ENCODE measurements around the gene CD300LG. TPM values are rescaled to one million over a fixed set of nuclear protein-coding genes. Genes with fewer than 3 reads are reported as not detected.

Gene CD300LG
- total and polyA plus RNA-seq, 2 experiments from 2014 or later: not detected

DNA sequence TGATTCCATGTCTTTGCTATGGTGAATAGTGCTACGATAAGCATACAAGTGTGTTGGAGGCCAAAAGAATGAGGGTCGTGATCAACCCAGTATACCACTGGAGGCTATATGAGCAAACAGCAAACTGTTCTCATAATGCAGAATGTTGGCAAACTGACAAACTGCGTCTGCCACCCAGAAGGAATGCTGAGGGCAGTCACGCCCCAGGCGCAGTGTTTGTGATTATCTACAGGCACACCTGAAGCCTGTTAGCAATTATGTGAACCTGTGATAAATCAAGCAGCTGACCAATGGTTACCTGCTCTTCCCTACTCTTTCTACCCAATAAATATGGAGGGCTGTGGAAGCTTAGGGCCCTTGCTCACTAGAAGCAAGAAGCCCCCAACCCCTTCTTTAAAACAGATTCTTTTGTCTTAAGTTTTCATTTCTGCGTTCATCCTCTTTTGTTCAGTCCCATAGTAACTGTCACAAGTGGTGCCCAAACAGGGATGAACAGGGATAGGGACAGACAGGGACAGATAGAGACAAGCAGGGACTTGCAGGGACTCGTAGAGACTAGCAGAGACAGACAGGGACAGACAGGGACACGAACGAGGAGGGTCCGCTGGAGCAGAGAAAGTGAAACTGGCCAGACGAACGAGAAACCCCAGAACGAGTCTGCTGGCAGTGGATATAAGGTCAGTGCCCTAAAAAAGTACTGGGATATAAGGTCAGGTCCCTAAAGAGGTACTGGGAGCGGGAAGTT is 25.1 kb downstream of the CD300LG start:
- TF ChIP-seq, protein P1, sequence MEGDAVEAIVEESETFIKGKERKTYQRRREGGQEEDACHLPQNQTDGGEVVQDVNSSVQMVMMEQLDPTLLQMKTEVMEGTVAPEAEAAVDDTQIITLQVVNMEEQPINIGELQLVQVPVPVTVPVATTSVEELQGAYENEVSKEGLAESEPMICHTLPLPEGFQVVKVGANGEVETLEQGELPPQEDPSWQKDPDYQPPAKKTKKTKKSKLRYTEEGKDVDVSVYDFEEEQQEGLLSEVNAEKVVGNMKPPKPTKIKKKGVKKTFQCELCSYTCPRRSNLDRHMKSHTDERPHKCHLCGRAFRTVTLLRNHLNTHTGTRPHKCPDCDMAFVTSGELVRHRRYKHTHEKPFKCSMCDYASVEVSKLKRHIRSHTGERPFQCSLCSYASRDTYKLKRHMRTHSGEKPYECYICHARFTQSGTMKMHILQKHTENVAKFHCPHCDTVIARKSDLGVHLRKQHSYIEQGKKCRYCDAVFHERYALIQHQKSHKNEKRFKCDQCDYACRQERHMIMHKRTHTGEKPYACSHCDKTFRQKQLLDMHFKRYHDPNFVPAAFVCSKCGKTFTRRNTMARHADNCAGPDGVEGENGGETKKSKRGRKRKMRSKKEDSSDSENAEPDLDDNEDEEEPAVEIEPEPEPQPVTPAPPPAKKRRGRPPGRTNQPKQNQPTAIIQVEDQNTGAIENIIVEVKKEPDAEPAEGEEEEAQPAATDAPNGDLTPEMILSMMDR (IDR thresholded peaks at IDR 0.05; ENCODE audit: poor library complexity): no peak
- no peak for TF ChIP-seq EZH2phosphoT487 (IDR thresholded peaks at IDR 0.05; ENCODE audit: low read depth, severe bottlenecking, unreplicated experiment)
- no peak for TF ChIP-seq EZH2 (IDR thresholded peaks at IDR 0.05; ENCODE audit: borderline replicate concordance)
- WGBS (ENCODE audit: low lambda C conversion rate, missing lambda C conversion rate): 81% methylated on average over 14 of the region's 14 CpGs
- Histone ChIP-seq H3K27ac (no peak overlapping the region), H3K9me3 (ENCODE audit: low read depth) (no peaks in the 10 kb centered on the region), H3K4me1 (ENCODE audit: insufficient read depth) (no peaks in the 10 kb centered on the region), H3K27me3 (no peaks in the 10 kb centered on the region), H3K36me3 (replicated peaks; ENCODE audit: insufficient read depth, low read depth) (no peaks in the 10 kb centered on the region), H4K20me1 (ENCODE audit: insufficient read depth, poor library complexity, severe bottlenecking) (no peaks in the 10 kb centered on the region), H3K9me2 (replicated peaks; ENCODE audit: insufficient read depth) (no peaks in the 10 kb centered on the region), H2AFZ (no peak overlapping the region), H3K79me2 (no peaks in the 10 kb centered on the region), H3K4me2 (no peak overlapping the region), H3K4me3 (no peak overlapping the region)
- DNase-seq (ENCODE audit: low spot score): no peak

DNA sequence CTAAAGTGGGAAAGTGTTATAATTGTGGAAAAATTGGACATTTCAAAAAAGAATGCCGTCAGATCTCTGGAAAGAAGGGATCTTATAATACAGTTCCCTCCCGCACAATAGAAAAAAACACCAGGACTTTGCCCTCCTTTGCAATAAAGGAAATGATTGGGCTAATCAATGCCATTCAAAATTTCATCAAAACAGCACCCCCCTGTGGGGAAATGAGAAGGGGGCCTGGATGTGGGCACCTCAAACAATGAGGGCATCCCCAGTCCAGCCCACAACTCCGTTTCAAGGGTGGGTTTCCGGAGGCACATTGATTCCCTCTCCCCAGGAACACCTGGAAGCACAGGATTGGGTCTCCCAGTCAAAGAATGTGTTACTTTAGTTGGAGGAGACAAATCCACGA is 26.1 kb downstream of the CD300LG start:
- no peaks in the 10 kb centered on the region for H3K9me3 ChIP-seq (ENCODE audit: low read depth)
- DNase-seq (ENCODE audit: low spot score): no peak
- H3K4me2 ChIP-seq: no peak overlapping the region
- no peaks in the 10 kb centered on the region for H3K4me1 ChIP-seq (ENCODE audit: insufficient read depth)
- H3K27ac ChIP-seq: no peak overlapping the region
- H3K9me2 ChIP-seq (replicated peaks; ENCODE audit: insufficient read depth): no peaks in the 10 kb centered on the region
- TF ChIP-seq, protein P1 (IDR thresholded peaks at IDR 0.05; ENCODE audit: poor library complexity): no peak
- TF ChIP-seq EZH2 (IDR thresholded peaks at IDR 0.05; ENCODE audit: borderline replicate concordance): no peak
- no peak for TF ChIP-seq EZH2phosphoT487 (IDR thresholded peaks at IDR 0.05; ENCODE audit: low read depth, severe bottlenecking, unreplicated experiment)
- 79% methylated on average over 5 of the region's 5 CpGs for whole genome bisulfite sequencing (ENCODE audit: low lambda C conversion rate, missing lambda C conversion rate)
- H4K20me1 ChIP-seq (ENCODE audit: insufficient read depth, poor library complexity, severe bottlenecking): no peaks in the 10 kb centered on the region
- no peaks in the 10 kb centered on the region for H3K36me3 ChIP-seq (replicated peaks; ENCODE audit: insufficient read depth, low read depth)
- H3K79me2 ChIP-seq: no peaks in the 10 kb centered on the region
- no peak overlapping the region for H3K4me3 ChIP-seq
- H3K27me3 ChIP-seq: no peaks in the 10 kb centered on the region
- H2AFZ ChIP-seq: no peak overlapping the region

DNA sequence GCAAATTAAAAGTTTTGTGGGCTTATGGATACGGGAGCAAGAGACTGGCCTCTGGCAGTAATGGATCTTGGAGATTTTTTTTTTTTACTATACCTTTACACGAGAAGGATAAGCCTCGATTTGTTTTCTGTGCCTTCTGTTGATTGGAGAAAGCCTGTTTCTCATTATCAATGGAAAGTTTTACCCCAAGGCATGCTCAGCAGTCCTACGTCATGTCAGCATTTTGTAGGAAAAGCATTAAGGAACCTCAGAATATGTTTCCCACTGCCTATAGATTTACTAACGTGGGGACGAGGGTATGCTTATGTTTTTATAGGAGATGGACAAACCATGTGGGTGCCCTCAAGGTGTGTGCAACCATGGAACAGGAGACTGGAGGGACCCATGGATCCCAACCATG is 26.8 kb downstream of the CD300LG start:
- no peaks in the 10 kb centered on the region for H3K27me3 ChIP-seq
- no peaks in the 10 kb centered on the region for H4K20me1 ChIP-seq (ENCODE audit: insufficient read depth, poor library complexity, severe bottlenecking)
- H3K9me2 ChIP-seq (replicated peaks; ENCODE audit: insufficient read depth): no peaks in the 10 kb centered on the region
- peak overlapping the region; percentile 70 for H3K27ac ChIP-seq
- DNase-seq (ENCODE audit: low spot score): no peak
- 55% methylated on average over 6 of the region's 6 CpGs for WGBS (ENCODE audit: low lambda C conversion rate, missing lambda C conversion rate)
- H3K9me3 ChIP-seq (ENCODE audit: low read depth): no peaks in the 10 kb centered on the region
- no peak overlapping the region for H3K4me3 ChIP-seq
- H3K36me3 ChIP-seq (replicated peaks; ENCODE audit: insufficient read depth, low read depth): no peaks in the 10 kb centered on the region
- no peak overlapping the region for H2AFZ ChIP-seq
- no peak overlapping the region for H3K4me2 ChIP-seq
- TF ChIP-seq, protein P1 (IDR thresholded peaks at IDR 0.05; ENCODE audit: poor library complexity): no peak
- TF ChIP-seq EZH2 (IDR thresholded peaks at IDR 0.05; ENCODE audit: borderline replicate concordance) (no peak), EZH2phosphoT487 (IDR thresholded peaks at IDR 0.05; ENCODE audit: low read depth, severe bottlenecking, unreplicated experiment) (no peak)
- H3K79me2 ChIP-seq: no peaks in the 10 kb centered on the region
- peaks cover 1% of the 10 kb centered on the region for H3K4me1 ChIP-seq (ENCODE audit: insufficient read depth)
